ENCODE measurements around the gene TMEM203.

DNA sequence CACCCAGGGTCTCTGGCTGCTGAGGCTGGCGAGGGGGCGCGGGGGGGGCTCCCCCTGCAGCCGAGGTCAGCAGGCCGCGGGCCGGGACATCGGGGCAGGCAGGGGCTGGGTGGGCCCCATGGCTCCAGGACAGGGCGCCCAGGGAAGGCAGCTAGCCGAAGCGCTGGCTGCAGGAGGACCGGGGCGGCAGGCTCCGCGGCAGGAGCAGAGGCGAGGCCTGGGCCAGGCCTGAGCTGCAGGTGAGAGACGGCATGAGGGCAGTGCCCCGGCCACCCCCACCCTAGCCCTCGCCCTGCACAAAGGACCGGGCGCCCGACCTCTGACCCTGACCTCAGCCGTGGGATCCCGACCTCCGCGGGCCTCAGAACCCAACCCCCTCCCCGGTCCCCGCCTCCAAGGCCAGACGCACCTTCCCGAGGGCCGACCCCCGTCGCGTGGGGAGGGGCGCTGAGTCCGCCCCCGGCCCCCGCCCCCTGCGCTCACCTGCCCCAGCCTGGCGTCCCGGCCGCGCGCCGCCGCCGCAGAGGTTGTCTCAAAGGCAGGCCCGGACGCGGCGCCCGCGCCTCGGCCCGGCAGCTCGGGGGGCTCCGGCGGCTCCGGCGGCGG is 16.2 kb upstream of the TMEM203 start:
- TF ChIP-seq, protein P1, sequence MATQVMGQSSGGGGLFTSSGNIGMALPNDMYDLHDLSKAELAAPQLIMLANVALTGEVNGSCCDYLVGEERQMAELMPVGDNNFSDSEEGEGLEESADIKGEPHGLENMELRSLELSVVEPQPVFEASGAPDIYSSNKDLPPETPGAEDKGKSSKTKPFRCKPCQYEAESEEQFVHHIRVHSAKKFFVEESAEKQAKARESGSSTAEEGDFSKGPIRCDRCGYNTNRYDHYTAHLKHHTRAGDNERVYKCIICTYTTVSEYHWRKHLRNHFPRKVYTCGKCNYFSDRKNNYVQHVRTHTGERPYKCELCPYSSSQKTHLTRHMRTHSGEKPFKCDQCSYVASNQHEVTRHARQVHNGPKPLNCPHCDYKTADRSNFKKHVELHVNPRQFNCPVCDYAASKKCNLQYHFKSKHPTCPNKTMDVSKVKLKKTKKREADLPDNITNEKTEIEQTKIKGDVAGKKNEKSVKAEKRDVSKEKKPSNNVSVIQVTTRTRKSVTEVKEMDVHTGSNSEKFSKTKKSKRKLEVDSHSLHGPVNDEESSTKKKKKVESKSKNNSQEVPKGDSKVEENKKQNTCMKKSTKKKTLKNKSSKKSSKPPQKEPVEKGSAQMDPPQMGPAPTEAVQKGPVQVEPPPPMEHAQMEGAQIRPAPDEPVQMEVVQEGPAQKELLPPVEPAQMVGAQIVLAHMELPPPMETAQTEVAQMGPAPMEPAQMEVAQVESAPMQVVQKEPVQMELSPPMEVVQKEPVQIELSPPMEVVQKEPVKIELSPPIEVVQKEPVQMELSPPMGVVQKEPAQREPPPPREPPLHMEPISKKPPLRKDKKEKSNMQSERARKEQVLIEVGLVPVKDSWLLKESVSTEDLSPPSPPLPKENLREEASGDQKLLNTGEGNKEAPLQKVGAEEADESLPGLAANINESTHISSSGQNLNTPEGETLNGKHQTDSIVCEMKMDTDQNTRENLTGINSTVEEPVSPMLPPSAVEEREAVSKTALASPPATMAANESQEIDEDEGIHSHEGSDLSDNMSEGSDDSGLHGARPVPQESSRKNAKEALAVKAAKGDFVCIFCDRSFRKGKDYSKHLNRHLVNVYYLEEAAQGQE (IDR thresholded peaks at IDR 0.05; ENCODE audit: insufficient replicate concordance, low read depth) = no peak
- TF ChIP-seq, protein P2, sequence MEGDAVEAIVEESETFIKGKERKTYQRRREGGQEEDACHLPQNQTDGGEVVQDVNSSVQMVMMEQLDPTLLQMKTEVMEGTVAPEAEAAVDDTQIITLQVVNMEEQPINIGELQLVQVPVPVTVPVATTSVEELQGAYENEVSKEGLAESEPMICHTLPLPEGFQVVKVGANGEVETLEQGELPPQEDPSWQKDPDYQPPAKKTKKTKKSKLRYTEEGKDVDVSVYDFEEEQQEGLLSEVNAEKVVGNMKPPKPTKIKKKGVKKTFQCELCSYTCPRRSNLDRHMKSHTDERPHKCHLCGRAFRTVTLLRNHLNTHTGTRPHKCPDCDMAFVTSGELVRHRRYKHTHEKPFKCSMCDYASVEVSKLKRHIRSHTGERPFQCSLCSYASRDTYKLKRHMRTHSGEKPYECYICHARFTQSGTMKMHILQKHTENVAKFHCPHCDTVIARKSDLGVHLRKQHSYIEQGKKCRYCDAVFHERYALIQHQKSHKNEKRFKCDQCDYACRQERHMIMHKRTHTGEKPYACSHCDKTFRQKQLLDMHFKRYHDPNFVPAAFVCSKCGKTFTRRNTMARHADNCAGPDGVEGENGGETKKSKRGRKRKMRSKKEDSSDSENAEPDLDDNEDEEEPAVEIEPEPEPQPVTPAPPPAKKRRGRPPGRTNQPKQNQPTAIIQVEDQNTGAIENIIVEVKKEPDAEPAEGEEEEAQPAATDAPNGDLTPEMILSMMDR (IDR thresholded peaks at IDR 0.05; ENCODE audit: insufficient read depth, low read length) = no peak

Measured in HL-60 (cell line).